ENCODE measurements around the gene HIGD1C. TPM values are rescaled to one million over a fixed set of nuclear protein-coding genes. Genes with fewer than 3 reads are reported as not detected.

HIGD1C gene
- total RNA-seq, 1 experiment from 2014 or later = not detected

DNA sequence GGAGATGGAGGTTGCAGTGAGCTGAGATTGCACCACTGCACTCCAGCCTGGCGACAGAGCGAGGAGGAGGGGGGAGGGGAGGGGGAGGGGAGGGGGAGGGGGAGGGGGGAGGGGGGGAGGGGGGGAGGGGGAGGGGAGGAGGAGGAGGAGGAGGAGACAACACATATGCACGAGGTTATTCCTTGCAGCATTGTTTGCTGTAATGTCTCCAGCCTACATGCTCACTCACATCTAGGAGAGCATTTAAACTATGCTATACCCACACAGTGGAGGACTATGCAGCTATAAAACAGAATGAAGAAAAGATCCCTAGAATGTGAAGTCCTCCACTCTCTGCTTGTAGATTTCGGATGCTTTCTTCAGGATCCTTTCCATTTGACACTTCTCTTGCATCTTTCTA, 3.5 kb upstream of the HIGD1C start (continued):
- TF ChIP-seq ETV6 (CRISPR knock-in tag; IDR thresholded peaks at IDR 0.05) (no peak), CBFB (CRISPR knock-in tag; IDR thresholded peaks at IDR 0.05; ENCODE audit: low read depth) (no peak), RELA (CRISPR knock-in tag; IDR thresholded peaks at IDR 0.05; ENCODE audit: borderline replicate concordance) (no peak), ZNF232 (CRISPR knock-in tag; IDR thresholded peaks at IDR 0.05) (no peak), ZNF416 (CRISPR knock-in tag; IDR thresholded peaks at IDR 0.05) (no peak), ELF4 (CRISPR knock-in tag; IDR thresholded peaks at IDR 0.05; ENCODE audit: low read depth) (no peak), JAZF1 (CRISPR knock-in tag; IDR thresholded peaks at IDR 0.05) (no peak), SMAD4 (CRISPR knock-in tag; IDR thresholded peaks at IDR 0.05) (no peak)
- TF ChIP-seq, protein P1, sequence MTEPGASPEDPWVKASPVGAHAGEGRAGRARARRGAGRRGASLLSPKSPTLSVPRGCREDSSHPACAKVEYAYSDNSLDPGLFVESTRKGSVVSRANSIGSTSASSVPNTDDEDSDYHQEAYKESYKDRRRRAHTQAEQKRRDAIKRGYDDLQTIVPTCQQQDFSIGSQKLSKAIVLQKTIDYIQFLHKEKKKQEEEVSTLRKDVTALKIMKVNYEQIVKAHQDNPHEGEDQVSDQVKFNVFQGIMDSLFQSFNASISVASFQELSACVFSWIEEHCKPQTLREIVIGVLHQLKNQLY (CRISPR knock-in tag; IDR thresholded peaks at IDR 0.05) = no peak
- TF ChIP-seq, protein P2, sequence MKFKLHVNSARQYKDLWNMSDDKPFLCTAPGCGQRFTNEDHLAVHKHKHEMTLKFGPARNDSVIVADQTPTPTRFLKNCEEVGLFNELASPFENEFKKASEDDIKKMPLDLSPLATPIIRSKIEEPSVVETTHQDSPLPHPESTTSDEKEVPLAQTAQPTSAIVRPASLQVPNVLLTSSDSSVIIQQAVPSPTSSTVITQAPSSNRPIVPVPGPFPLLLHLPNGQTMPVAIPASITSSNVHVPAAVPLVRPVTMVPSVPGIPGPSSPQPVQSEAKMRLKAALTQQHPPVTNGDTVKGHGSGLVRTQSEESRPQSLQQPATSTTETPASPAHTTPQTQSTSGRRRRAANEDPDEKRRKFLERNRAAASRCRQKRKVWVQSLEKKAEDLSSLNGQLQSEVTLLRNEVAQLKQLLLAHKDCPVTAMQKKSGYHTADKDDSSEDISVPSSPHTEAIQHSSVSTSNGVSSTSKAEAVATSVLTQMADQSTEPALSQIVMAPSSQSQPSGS (CRISPR knock-in tag; IDR thresholded peaks at IDR 0.05; ENCODE audit: borderline replicate concordance, low read depth) = no peak
- TF ChIP-seq, protein P3, sequence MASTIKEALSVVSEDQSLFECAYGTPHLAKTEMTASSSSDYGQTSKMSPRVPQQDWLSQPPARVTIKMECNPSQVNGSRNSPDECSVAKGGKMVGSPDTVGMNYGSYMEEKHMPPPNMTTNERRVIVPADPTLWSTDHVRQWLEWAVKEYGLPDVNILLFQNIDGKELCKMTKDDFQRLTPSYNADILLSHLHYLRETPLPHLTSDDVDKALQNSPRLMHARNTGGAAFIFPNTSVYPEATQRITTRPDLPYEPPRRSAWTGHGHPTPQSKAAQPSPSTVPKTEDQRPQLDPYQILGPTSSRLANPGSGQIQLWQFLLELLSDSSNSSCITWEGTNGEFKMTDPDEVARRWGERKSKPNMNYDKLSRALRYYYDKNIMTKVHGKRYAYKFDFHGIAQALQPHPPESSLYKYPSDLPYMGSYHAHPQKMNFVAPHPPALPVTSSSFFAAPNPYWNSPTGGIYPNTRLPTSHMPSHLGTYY (CRISPR knock-in tag; IDR thresholded peaks at IDR 0.05) = no peak

- ATAC-seq = peak; percentile 85
- POLR2A ChIA-PET = no interaction called here
- CTCF ChIA-PET = interaction anchor here (0.6 to 0.7 kb wide), 3 partner anchors 15 to 413 kb away, joined by 3 to 5 read pairs (median 3); no protein-coding TSS in a partner anchor
- TF ChIP-seq ATF3 (CRISPR knock-in tag; conservative IDR thresholded peaks at IDR 0.05) = no peak
- TF ChIP-seq ZNF121 (CRISPR knock-in tag; IDR thresholded peaks at IDR 0.05) = no peak
- no peak for TF ChIP-seq FOXP1 (CRISPR knock-in tag; IDR thresholded peaks at IDR 0.05; ENCODE audit: borderline replicate concordance)
- TF ChIP-seq, protein P4, sequence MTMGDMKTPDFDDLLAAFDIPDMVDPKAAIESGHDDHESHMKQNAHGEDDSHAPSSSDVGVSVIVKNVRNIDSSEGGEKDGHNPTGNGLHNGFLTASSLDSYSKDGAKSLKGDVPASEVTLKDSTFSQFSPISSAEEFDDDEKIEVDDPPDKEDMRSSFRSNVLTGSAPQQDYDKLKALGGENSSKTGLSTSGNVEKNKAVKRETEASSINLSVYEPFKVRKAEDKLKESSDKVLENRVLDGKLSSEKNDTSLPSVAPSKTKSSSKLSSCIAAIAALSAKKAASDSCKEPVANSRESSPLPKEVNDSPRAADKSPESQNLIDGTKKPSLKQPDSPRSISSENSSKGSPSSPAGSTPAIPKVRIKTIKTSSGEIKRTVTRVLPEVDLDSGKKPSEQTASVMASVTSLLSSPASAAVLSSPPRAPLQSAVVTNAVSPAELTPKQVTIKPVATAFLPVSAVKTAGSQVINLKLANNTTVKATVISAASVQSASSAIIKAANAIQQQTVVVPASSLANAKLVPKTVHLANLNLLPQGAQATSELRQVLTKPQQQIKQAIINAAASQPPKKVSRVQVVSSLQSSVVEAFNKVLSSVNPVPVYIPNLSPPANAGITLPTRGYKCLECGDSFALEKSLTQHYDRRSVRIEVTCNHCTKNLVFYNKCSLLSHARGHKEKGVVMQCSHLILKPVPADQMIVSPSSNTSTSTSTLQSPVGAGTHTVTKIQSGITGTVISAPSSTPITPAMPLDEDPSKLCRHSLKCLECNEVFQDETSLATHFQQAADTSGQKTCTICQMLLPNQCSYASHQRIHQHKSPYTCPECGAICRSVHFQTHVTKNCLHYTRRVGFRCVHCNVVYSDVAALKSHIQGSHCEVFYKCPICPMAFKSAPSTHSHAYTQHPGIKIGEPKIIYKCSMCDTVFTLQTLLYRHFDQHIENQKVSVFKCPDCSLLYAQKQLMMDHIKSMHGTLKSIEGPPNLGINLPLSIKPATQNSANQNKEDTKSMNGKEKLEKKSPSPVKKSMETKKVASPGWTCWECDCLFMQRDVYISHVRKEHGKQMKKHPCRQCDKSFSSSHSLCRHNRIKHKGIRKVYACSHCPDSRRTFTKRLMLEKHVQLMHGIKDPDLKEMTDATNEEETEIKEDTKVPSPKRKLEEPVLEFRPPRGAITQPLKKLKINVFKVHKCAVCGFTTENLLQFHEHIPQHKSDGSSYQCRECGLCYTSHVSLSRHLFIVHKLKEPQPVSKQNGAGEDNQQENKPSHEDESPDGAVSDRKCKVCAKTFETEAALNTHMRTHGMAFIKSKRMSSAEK (CRISPR knock-in tag; IDR thresholded peaks at IDR 0.05; ENCODE audit: borderline replicate concordance) = no peak
- TF ChIP-seq ZNF263 (CRISPR knock-in tag; IDR thresholded peaks at IDR 0.05; ENCODE audit: low read depth) = no peak
- no peak for TF ChIP-seq NR1H2 (CRISPR knock-in tag; IDR thresholded peaks at IDR 0.05)
- TF ChIP-seq FOXK1 (CRISPR knock-in tag; IDR thresholded peaks at IDR 0.05) = no peak
- no peak for TF ChIP-seq ZNF425 (CRISPR knock-in tag; conservative IDR thresholded peaks at IDR 0.05)
- TF ChIP-seq, protein P5, sequence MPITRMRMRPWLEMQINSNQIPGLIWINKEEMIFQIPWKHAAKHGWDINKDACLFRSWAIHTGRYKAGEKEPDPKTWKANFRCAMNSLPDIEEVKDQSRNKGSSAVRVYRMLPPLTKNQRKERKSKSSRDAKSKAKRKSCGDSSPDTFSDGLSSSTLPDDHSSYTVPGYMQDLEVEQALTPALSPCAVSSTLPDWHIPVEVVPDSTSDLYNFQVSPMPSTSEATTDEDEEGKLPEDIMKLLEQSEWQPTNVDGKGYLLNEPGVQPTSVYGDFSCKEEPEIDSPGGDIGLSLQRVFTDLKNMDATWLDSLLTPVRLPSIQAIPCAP (CRISPR knock-in tag; IDR thresholded peaks at IDR 0.05) = no peak
- TF ChIP-seq ZNF317 (CRISPR knock-in tag; IDR thresholded peaks at IDR 0.05; ENCODE audit: borderline replicate concordance, low read depth) = no peak
- TF ChIP-seq RORB (CRISPR knock-in tag; IDR thresholded peaks at IDR 0.05) = no peak
- no peak for TF ChIP-seq FOXJ3 (CRISPR knock-in tag; IDR thresholded peaks at IDR 0.05; ENCODE audit: borderline replicate concordance)
- TF ChIP-seq, protein P6, sequence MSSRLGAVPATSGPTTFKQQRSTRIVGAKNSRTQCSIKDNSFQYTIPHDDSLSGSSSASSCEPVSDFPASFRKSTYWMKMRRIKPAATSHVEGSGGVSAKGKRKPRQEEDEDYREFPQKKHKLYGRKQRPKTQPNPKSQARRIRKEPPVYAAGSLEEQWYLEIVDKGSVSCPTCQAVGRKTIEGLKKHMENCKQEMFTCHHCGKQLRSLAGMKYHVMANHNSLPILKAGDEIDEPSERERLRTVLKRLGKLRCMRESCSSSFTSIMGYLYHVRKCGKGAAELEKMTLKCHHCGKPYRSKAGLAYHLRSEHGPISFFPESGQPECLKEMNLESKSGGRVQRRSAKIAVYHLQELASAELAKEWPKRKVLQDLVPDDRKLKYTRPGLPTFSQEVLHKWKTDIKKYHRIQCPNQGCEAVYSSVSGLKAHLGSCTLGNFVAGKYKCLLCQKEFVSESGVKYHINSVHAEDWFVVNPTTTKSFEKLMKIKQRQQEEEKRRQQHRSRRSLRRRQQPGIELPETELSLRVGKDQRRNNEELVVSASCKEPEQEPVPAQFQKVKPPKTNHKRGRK (CRISPR knock-in tag; IDR thresholded peaks at IDR 0.05; ENCODE audit: borderline replicate concordance) = no peak
- TF ChIP-seq GRHL2 (CRISPR knock-in tag; IDR thresholded peaks at IDR 0.05; ENCODE audit: insufficient replicate concordance, severe bottlenecking) = no peak
These were observed 2.5 kb upstream of the HIGD1C start for GRCh38 chr12:50949801-50950302.

More at GRCh38 chr12:50949801-50950302, 2.5 kb upstream of the HIGD1C start:
- no peak overlapping the region for H3K27ac Mint-ChIP-seq
- H3K27me3 Mint-ChIP-seq (ENCODE audit: low read depth) = no peaks in the 10 kb centered on the region
- H3K4me1 Mint-ChIP-seq = 0 out of 2 replicates have a peak, but pooled peaks cover 14% of the 10 kb centered on the region
- DNase-seq (ENCODE audit: low spot score) = no peak
- H3K4me3 Mint-ChIP-seq = no peak overlapping the region
- H3K36me3 Mint-ChIP-seq = no peaks in the 10 kb centered on the region
- H3K9me3 Mint-ChIP-seq = peaks cover 13% of the 10 kb centered on the region

All from WTC11 (cell line).